ENCODE results near the gene CNTNAP3. TPM values are rescaled to one million over a fixed set of nuclear protein-coding genes. Genes with fewer than 3 reads are reported as not detected.
"Not testable (repeated sequence)": the region's sequence is repeated elsewhere in the genome, so short reads cannot be mapped to it uniquely, and the experiment has no call there.

The CNTNAP3 gene
- total and polyA plus RNA-seq, 2 donors (not counting 1 experiment from before 2014, with no cell fraction given) = 0.24 to 0.94 TPM

- Histone ChIP-seq H3K36me3 (replicated peaks in 1 of 2; ENCODE audit: control extremely low read depth in 1 of 2, control insufficient read depth in 1 of 2, extremely low read depth in 1 of 2, insufficient read depth in 2 of 2, low read length in 1 of 2) (no peaks in the 10 kb centered on the region), H3K9ac (ENCODE audit: low read length) (no peak overlapping the region), H2AFZ (ENCODE audit: insufficient read depth, low read depth, low read length, poor library complexity, severe bottlenecking) (no peak overlapping the region), H3K4me2 (replicated peaks; ENCODE audit: low read depth, low read length, poor library complexity, severe bottlenecking) (no peak overlapping the region), H3K4me3 (ENCODE audit: control extremely low read depth in 1 of 5, extremely low read depth in 1 of 5, insufficient read depth in 1 of 5, low read depth in 2 of 5, low read length in 4 of 5) (no peak overlapping the region), H3K27ac (ENCODE audit: low read length in 2 of 2) (no peak overlapping the region), H3K27me3 (replicated peaks in 1 of 4; ENCODE audit: control extremely low read depth in 1 of 4, control insufficient read depth in 3 of 4, insufficient read depth in 4 of 4, low read length in 3 of 4) (no peaks in the 10 kb centered on the region), H4K20me1 (ENCODE audit: control insufficient read depth, insufficient read depth, low read length, poor library complexity, severe bottlenecking) (no peaks in the 10 kb centered on the region), H3K79me2 (ENCODE audit: control insufficient read depth, insufficient read depth, low read length) (no peaks in the 10 kb centered on the region), H3K4me1 (ENCODE audit: control insufficient read depth in 2 of 2, insufficient read depth in 2 of 2, low read length in 2 of 2) (no peaks in the 10 kb centered on the region), H3K9me3 (ENCODE audit: control extremely low read depth in 1 of 3, control insufficient read depth in 2 of 3, insufficient read depth in 1 of 3, low read length in 2 of 3) (no peaks in the 10 kb centered on the region)
- no peak for DNase-seq
- POLR2A ChIA-PET = no interaction called here
- H3K9me3 Mint-ChIP-seq (ENCODE audit: insufficient read depth) = no peaks in the 10 kb centered on the region
- no CpG with 5 or more reads among the region's 9 CpGs for WGBS (ENCODE audit: insufficient coverage)
- no peak for TF ChIP-seq EZH2 (IDR thresholded peaks at IDR 0.05; ENCODE audit: borderline replicate concordance, insufficient read depth, low read depth, low read length, poor library complexity, severe bottlenecking)
- no peak for TF ChIP-seq CTCF (IDR thresholded peaks at IDR 0.05)
- ATAC-seq (ENCODE audit: low read depth) = no peak
- CTCF ChIA-PET = no interaction called here
- intact Hi-C loops (cut with micrococcal nuclease) = no loop called here
- no peaks in the 10 kb centered on the region for H3K4me1 Mint-ChIP-seq
- H3K4me3 Mint-ChIP-seq = no peak overlapping the region
- no peaks in the 10 kb centered on the region for H3K27me3 Mint-ChIP-seq
- no peak overlapping the region for H3K27ac Mint-ChIP-seq
Measured at GRCh38 chr9:39108145-39108544, 179.8 kb downstream of the CNTNAP3 start.

GRCh38 chr9:39097208-39097607 is 190.8 kb downstream of the CNTNAP3 start:
- WGBS (ENCODE audit: insufficient coverage) = no CpG with 5 or more reads among the region's 1 CpG
- H3K9me3 Mint-ChIP-seq (ENCODE audit: insufficient read depth); H3K4me3 ChIP-seq (ENCODE audit: control extremely low read depth in 1 of 5, extremely low read depth in 1 of 5, insufficient read depth in 1 of 5, low read depth in 2 of 5, low read length in 4 of 5); H3K27ac ChIP-seq (ENCODE audit: low read length in 2 of 2); DNase-seq; POLR2A ChIA-PET; ATAC-seq (ENCODE audit: low read depth); CTCF ChIA-PET; H4K20me1 ChIP-seq (ENCODE audit: control insufficient read depth, insufficient read depth, low read length, poor library complexity, severe bottlenecking); H3K27ac Mint-ChIP-seq; H3K9ac ChIP-seq (ENCODE audit: low read length); H3K4me2 ChIP-seq (replicated peaks; ENCODE audit: low read depth, low read length, poor library complexity, severe bottlenecking); H3K4me1 ChIP-seq (ENCODE audit: control insufficient read depth in 2 of 2, insufficient read depth in 2 of 2, low read length in 2 of 2); H3K27me3 ChIP-seq (replicated peaks in 1 of 4; ENCODE audit: control extremely low read depth in 1 of 4, control insufficient read depth in 3 of 4, insufficient read depth in 4 of 4, low read length in 3 of 4); H2AFZ ChIP-seq (ENCODE audit: insufficient read depth, low read depth, low read length, poor library complexity, severe bottlenecking); H3K36me3 ChIP-seq (replicated peaks in 1 of 2; ENCODE audit: control extremely low read depth in 1 of 2, control insufficient read depth in 1 of 2, extremely low read depth in 1 of 2, insufficient read depth in 2 of 2, low read length in 1 of 2); H3K27me3 Mint-ChIP-seq; H3K79me2 ChIP-seq (ENCODE audit: control insufficient read depth, insufficient read depth, low read length); H3K9me3 ChIP-seq (ENCODE audit: control extremely low read depth in 1 of 3, control insufficient read depth in 2 of 3, insufficient read depth in 1 of 3, low read length in 2 of 3); H3K4me1 Mint-ChIP-seq; intact Hi-C loops (cut with micrococcal nuclease); H3K4me3 Mint-ChIP-seq: not testable (repeated sequence)

- H3K4me1 ChIP-seq (ENCODE audit: control insufficient read depth in 2 of 2, insufficient read depth in 2 of 2, low read length in 2 of 2); ATAC-seq (ENCODE audit: low read depth); H3K27ac ChIP-seq (ENCODE audit: low read length in 2 of 2); H3K9me3 ChIP-seq (ENCODE audit: control extremely low read depth in 1 of 3, control insufficient read depth in 2 of 3, insufficient read depth in 1 of 3, low read length in 2 of 3); H3K27me3 ChIP-seq (replicated peaks in 1 of 4; ENCODE audit: control extremely low read depth in 1 of 4, control insufficient read depth in 3 of 4, insufficient read depth in 4 of 4, low read length in 3 of 4); H4K20me1 ChIP-seq (ENCODE audit: control insufficient read depth, insufficient read depth, low read length, poor library complexity, severe bottlenecking); H3K9ac ChIP-seq (ENCODE audit: low read length); H3K4me1 Mint-ChIP-seq; H3K4me3 Mint-ChIP-seq; H3K9me3 Mint-ChIP-seq (ENCODE audit: insufficient read depth); CTCF ChIA-PET; H3K4me2 ChIP-seq (replicated peaks; ENCODE audit: low read depth, low read length, poor library complexity, severe bottlenecking); H3K79me2 ChIP-seq (ENCODE audit: control insufficient read depth, insufficient read depth, low read length); H3K4me3 ChIP-seq (ENCODE audit: control extremely low read depth in 1 of 5, extremely low read depth in 1 of 5, insufficient read depth in 1 of 5, low read depth in 2 of 5, low read length in 4 of 5); H3K36me3 ChIP-seq (replicated peaks in 1 of 2; ENCODE audit: control extremely low read depth in 1 of 2, control insufficient read depth in 1 of 2, extremely low read depth in 1 of 2, insufficient read depth in 2 of 2, low read length in 1 of 2); H3K27me3 Mint-ChIP-seq; DNase-seq; intact Hi-C loops (cut with micrococcal nuclease); POLR2A ChIA-PET; H2AFZ ChIP-seq (ENCODE audit: insufficient read depth, low read depth, low read length, poor library complexity, severe bottlenecking); H3K27ac Mint-ChIP-seq: not testable (repeated sequence)
- no CpG with 5 or more reads among the region's 5 CpGs for WGBS (ENCODE audit: insufficient coverage)
Measured at GRCh38 chr9:39085311-39085710, 202.7 kb downstream of the CNTNAP3 start.
